HL-60 (cell line): ENCODE results near the gene ISL1.

ENCODE experiments used
- DNase-seq, 2 experiments: peaks; one replicate each; pipeline ENCODE4 v3.0.0-alpha.2; 2010 to 2020; ENCODE audit warnings: low read depth in 1 of 2, low spot score in 1 of 2
- H3K27ac ChIP-seq: fragments of 250-450 bp; sonication (Bioruptor Pico); replicated peaks from 2 replicates; pipeline ENCODE4 v1.5.1; 2020; ENCODE audit warnings: mild to moderate bottlenecking, moderate library complexity
- H3K27me3 ChIP-seq: fragments of 250-450 bp; sonication (Bioruptor Pico); 2 replicates; pipeline ENCODE4 v1.5.1; 2021; ENCODE audit warnings: mild to moderate bottlenecking, moderate library complexity; ENCODE audit not compliant: insufficient read depth, poor library complexity, severe bottlenecking
- H3K4me3 ChIP-seq: replicated peaks from 2 replicates; pipeline ENCODE4 v1.5.1; 2011; ENCODE audit warnings: mild to moderate bottlenecking, control low read depth, low read length; ENCODE audit not compliant: insufficient read depth
- GABPA ChIP-seq: IDR thresholded peaks from 2 replicates; pipeline ENCODE4 v1.6.1; 2012; ENCODE audit warnings: low read depth
- POLR2AphosphoS5 ChIP-seq: IDR thresholded peaks from 2 replicates; pipeline ENCODE4 v1.6.1; 2012; ENCODE audit warnings: low read depth
- SPI1 ChIP-seq: IDR thresholded peaks from 2 replicates; pipeline ENCODE4 v1.6.1; 2012; ENCODE audit warnings: low read depth, mild to moderate bottlenecking, borderline replicate concordance
- TF ChIP-seq, protein P1 (sequence below): IDR thresholded peaks from one replicate; pipeline ENCODE4 v1.5.1; 2011; ENCODE audit warnings: low read length, control low read depth, inconsistent platforms; ENCODE audit not compliant: insufficient read depth
- TF ChIP-seq, protein P2 (sequence below): IDR thresholded peaks from 2 replicates; pipeline ENCODE4 v1.6.1; 2012; ENCODE audit warnings: low read depth; ENCODE audit not compliant: insufficient replicate concordance

ISL1 gene

DNA sequence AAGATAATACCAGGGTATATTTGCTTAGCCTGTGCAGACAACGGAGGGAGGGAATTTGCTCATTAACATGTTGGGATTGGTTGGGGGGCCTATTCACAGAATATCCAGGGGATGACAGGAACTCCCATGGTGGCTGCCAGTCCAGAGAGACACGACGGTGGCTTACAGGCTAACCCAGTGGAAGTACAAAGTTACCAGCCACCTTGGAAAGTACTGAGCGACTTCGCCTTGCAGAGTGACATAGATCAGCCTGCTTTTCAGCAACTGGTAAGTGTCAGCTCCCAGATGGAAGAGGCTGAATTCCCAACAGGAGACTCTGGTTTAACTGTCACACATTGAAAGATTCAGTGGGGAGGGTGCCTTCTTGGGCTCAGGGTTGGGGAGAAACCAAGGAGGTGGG is 7.9 kb downstream of the ISL1 start:
- DNase-seq: no peak
- H3K27me3 ChIP-seq: peaks cover 56% of the 10 kb centered on the region
- no peak overlapping the region for H3K27ac ChIP-seq
- TF ChIP-seq, protein P1, sequence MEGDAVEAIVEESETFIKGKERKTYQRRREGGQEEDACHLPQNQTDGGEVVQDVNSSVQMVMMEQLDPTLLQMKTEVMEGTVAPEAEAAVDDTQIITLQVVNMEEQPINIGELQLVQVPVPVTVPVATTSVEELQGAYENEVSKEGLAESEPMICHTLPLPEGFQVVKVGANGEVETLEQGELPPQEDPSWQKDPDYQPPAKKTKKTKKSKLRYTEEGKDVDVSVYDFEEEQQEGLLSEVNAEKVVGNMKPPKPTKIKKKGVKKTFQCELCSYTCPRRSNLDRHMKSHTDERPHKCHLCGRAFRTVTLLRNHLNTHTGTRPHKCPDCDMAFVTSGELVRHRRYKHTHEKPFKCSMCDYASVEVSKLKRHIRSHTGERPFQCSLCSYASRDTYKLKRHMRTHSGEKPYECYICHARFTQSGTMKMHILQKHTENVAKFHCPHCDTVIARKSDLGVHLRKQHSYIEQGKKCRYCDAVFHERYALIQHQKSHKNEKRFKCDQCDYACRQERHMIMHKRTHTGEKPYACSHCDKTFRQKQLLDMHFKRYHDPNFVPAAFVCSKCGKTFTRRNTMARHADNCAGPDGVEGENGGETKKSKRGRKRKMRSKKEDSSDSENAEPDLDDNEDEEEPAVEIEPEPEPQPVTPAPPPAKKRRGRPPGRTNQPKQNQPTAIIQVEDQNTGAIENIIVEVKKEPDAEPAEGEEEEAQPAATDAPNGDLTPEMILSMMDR: no peak
- TF ChIP-seq, protein P2, sequence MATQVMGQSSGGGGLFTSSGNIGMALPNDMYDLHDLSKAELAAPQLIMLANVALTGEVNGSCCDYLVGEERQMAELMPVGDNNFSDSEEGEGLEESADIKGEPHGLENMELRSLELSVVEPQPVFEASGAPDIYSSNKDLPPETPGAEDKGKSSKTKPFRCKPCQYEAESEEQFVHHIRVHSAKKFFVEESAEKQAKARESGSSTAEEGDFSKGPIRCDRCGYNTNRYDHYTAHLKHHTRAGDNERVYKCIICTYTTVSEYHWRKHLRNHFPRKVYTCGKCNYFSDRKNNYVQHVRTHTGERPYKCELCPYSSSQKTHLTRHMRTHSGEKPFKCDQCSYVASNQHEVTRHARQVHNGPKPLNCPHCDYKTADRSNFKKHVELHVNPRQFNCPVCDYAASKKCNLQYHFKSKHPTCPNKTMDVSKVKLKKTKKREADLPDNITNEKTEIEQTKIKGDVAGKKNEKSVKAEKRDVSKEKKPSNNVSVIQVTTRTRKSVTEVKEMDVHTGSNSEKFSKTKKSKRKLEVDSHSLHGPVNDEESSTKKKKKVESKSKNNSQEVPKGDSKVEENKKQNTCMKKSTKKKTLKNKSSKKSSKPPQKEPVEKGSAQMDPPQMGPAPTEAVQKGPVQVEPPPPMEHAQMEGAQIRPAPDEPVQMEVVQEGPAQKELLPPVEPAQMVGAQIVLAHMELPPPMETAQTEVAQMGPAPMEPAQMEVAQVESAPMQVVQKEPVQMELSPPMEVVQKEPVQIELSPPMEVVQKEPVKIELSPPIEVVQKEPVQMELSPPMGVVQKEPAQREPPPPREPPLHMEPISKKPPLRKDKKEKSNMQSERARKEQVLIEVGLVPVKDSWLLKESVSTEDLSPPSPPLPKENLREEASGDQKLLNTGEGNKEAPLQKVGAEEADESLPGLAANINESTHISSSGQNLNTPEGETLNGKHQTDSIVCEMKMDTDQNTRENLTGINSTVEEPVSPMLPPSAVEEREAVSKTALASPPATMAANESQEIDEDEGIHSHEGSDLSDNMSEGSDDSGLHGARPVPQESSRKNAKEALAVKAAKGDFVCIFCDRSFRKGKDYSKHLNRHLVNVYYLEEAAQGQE: no peak
- TF ChIP-seq POLR2AphosphoS5 (no peak), SPI1 (no peak), GABPA (no peak)
- no peak overlapping the region for H3K4me3 ChIP-seq

DNA sequence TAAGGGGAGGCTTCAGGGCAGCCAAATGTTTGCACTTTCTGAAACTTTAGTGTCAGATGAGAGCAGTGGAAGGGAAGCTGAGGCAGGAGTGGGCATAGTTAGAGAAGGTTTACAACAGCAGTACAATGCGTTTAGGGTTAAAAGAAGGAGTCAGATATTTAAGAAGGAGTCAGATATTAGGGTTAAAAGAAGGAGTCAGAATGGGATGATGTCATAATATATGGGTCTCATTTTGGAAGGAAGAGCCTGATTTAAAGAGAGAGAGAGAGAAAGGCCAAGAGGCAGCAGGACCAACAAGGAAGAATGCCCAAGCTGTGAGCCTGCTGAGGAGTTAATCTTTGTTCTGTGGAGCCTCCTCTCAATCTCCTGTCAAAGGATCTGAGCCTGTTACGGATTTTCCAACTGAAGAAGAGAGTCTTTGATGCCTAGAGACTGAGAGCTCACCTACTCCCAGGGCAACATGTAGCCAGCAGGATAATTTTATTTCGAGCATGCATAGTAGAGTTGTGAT is 9.5 kb downstream of the ISL1 start:
- TF ChIP-seq GABPA (no peak), POLR2AphosphoS5 (no peak), SPI1 (no peak)
- TF ChIP-seq, protein P2: no peak
- TF ChIP-seq, protein P1: no peak
- no peak overlapping the region for H3K27ac ChIP-seq
- peaks cover 48% of the 10 kb centered on the region for H3K27me3 ChIP-seq
- no peak overlapping the region for H3K4me3 ChIP-seq
- DNase-seq: no peak

DNA sequence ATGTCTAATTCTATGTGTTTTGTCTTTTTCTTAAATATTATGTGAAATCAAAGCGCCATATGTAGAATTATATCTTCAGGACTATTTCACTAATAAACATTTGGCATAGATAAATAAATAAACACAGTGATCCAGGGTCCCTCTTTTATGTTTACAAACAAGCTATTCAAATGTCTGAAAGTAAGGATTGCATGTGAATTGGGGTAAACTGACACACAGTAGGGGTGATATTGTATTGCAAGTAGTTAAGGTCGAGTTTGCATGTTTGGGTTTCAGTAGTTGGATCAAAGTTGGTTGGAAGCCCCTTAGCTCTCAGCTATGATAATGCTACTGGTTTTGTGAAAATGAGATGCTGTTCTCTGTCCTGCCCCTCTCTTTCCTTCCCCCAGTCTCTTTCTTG is 11.4 kb downstream of the ISL1 start:
- H3K4me3 ChIP-seq: no peak overlapping the region
- H3K27me3 ChIP-seq: peaks cover 53% of the 10 kb centered on the region
- DNase-seq: no peak
- no peak overlapping the region for H3K27ac ChIP-seq
- TF ChIP-seq GABPA (no peak), SPI1 (no peak), POLR2AphosphoS5 (no peak)
- TF ChIP-seq, protein P1: no peak
- TF ChIP-seq, protein P2: no peak
